CD14-positive monocyte (primary cell): ENCODE results near the gene SLC6A16. TPM values are rescaled to one million over a fixed set of nuclear protein-coding genes. Genes with fewer than 3 reads are reported as not detected.
"Not testable (repeated sequence)": the region's sequence is repeated elsewhere in the genome, so short reads cannot be mapped to it uniquely, and the experiment has no call there.

Experiments
- DNase-seq, 3 donors: peaks; one replicate each; pipeline ENCODE4 v3.0.0-alpha.2; 2011 to 2022
- H2AFZ ChIP-seq: 2 replicates; pipeline ENCODE4 v1.6.0; 2012; ENCODE audit warnings: mild to moderate bottlenecking, low read depth, low read length, inconsistent platforms; ENCODE audit not compliant: insufficient read depth, poor library complexity, severe bottlenecking
- H3K27ac ChIP-seq, 2 donors: 1 replicate in 1 of 2; 2 replicates in 1 of 2; pipeline ENCODE4 v1.5.1; 2012 to 2013; ENCODE audit warnings: low read length in 2 of 2, control low read depth in 1 of 2, inconsistent platforms in 1 of 2, low read depth in 1 of 2, mild to moderate bottlenecking in 1 of 2
- H3K27me3 ChIP-seq, 2 donors: one replicate each; pipeline versions ENCODE4 v1.6.0 to v1.6.1; 2011 to 2013; ENCODE audit warnings: low read length in 2 of 2; ENCODE audit not compliant: control insufficient read depth in 2 of 2, insufficient read depth in 2 of 2
- H3K36me3 ChIP-seq, 2 donors: replicated peaks in 1 of 2; 1 replicate in 1 of 2; 2 replicates in 1 of 2; pipeline versions ENCODE4 v1.5.1 to v1.6.1; 2012 to 2013; ENCODE audit warnings: low read length in 2 of 2, control low read depth in 1 of 2, inconsistent platforms in 1 of 2, mild to moderate bottlenecking in 1 of 2; ENCODE audit not compliant: insufficient read depth in 2 of 2, control insufficient read depth in 1 of 2
- H3K4me1 ChIP-seq, 2 donors: 1 replicate in 1 of 2; 2 replicates in 1 of 2; pipeline versions ENCODE4 v1.5.1 to v1.6.1; 2012 to 2013; ENCODE audit warnings: low read length in 2 of 2, control low read depth in 1 of 2, inconsistent platforms in 1 of 2, mild to moderate bottlenecking in 1 of 2, moderate library complexity in 1 of 2; ENCODE audit not compliant: insufficient read depth in 2 of 2, control insufficient read depth in 1 of 2
- H3K4me2 ChIP-seq: replicated peaks from 2 replicates; pipeline ENCODE3; 2012; ENCODE audit warnings: low read length, moderate library complexity, mild to moderate bottlenecking; ENCODE audit not compliant: poor library complexity, severe bottlenecking; ENCODE audit errors: extremely low read depth
- H3K4me3 ChIP-seq, 3 experiments: fragments of 200-600 bp in 1 of 3; sonication (generic) in 1 of 3; replicated peaks in 1 of 3; 1 replicate in 2 of 3; 2 replicates in 1 of 3; pipeline ENCODE4 v1.5.1; 2011 to 2013; ENCODE audit warnings: low read length in 3 of 3, mild to moderate bottlenecking in 3 of 3, control low read depth in 2 of 3, low read depth in 2 of 3, inconsistent platforms in 1 of 3, moderate library complexity in 1 of 3
- H3K79me2 ChIP-seq: 2 replicates; pipeline ENCODE4 v1.6.0; 2012; ENCODE audit warnings: mild to moderate bottlenecking, control low read depth, inconsistent platforms, low read length, moderate library complexity; ENCODE audit not compliant: insufficient read depth
- H3K9ac ChIP-seq: 2 replicates; pipeline ENCODE4 v1.6.0; 2017; ENCODE audit warnings: low read length, mild to moderate bottlenecking; ENCODE audit not compliant: insufficient read depth, poor library complexity, severe bottlenecking
- H3K9me3 ChIP-seq, 2 donors: replicated peaks in 1 of 2; 1 replicate in 1 of 2; 2 replicates in 1 of 2; pipeline versions ENCODE4 v1.5.1 to v1.6.1; 2012 to 2013; ENCODE audit warnings: low read length in 2 of 2, control low read depth in 1 of 2; ENCODE audit not compliant: control insufficient read depth in 1 of 2, insufficient read depth in 1 of 2
- H4K20me1 ChIP-seq: 2 replicates; pipeline ENCODE4 v1.6.0; 2012; ENCODE audit warnings: mild to moderate bottlenecking, low read length, control low read depth, moderate library complexity; ENCODE audit not compliant: insufficient read depth
- H3K27ac Mint-ChIP-seq, 7 donors: one replicate each; pipeline ENCODE4 v1.8.0; 2020; ENCODE audit warnings: mild to moderate bottlenecking in 7 of 7, mixed read lengths in 7 of 7, moderate library complexity in 6 of 7, inconsistent platforms in 2 of 7
- H3K27me3 Mint-ChIP-seq, 3 donors: one replicate each; pipeline ENCODE4 v1.8.0; 2021 to 2022; ENCODE audit warnings: low read depth in 3 of 3, mild to moderate bottlenecking in 3 of 3, mixed read lengths in 3 of 3, moderate library complexity in 3 of 3, inconsistent platforms in 1 of 3
- H3K36me3 Mint-ChIP-seq, 2 donors: one replicate each; pipeline ENCODE4 v1.8.0; 2020; ENCODE audit warnings: mixed read lengths in 2 of 2, inconsistent platforms in 1 of 2, mild to moderate bottlenecking in 1 of 2
- H3K4me1 Mint-ChIP-seq: one replicate; pipeline ENCODE4 v1.8.0; 2020; ENCODE audit warnings: mild to moderate bottlenecking, mixed read lengths
- H3K4me3 Mint-ChIP-seq, 2 donors: one replicate each; pipeline ENCODE4 v1.8.0; 2020; ENCODE audit warnings: mild to moderate bottlenecking in 2 of 2, mixed read lengths in 2 of 2, moderate library complexity in 1 of 2
- H3K9me3 Mint-ChIP-seq, 7 donors: one replicate each; pipeline ENCODE4 v1.8.0; 2020 to 2022; ENCODE audit warnings: mixed read lengths in 7 of 7, mild to moderate bottlenecking in 6 of 7, moderate library complexity in 6 of 7, inconsistent platforms in 2 of 7
- CTCF ChIP-seq: fragments of 200-600 bp; IDR thresholded peaks from one replicate; pipeline ENCODE4 v1.8.0; 2022; ENCODE audit warnings: antibody characterized with exemption, mild to moderate bottlenecking
- WGBS: methylation state at CpG from one replicate; pipeline ENCODE4 v1.1.5; 2013; ENCODE audit warnings: missing lambda C conversion rate; ENCODE audit not compliant: insufficient coverage; 5-methylcytosine and 5-hydroxymethylcytosine counted together
- intact Hi-C, 2 donors: fragments of 100-400 bp; cut with micrococcal nuclease; formaldehyde crosslinking; loops; one replicate each; pipeline versions ENCODE4 v1.15.0 to v1.15.1; 2023
- polyA plus RNA-seq, 3 donors: library from polyadenylated mRNA; depleted of rRNA in 1 of 3; unstranded in 2 of 3; stranded (reverse) in 1 of 3; fragments of 300-500 nt in 2 of 3; fragments of >200 nt in 1 of 3; fragmentation: Illumina TruSeq in 2 of 3; gene quantifications; 1 replicate in 2 of 3; 2 replicates in 1 of 3; pipeline ENCODE4 v1.2.3, GENCODE V29; 2012 to 2021

Gene SLC6A16
- polyA plus RNA-seq, 3 donors: 0.21 to 1.5 (median 0.55) TPM

GRCh38 chr19:49301866-49302252 lies 23.1 kb downstream of the SLC6A16 start:
- no peak for DNase-seq
- H3K4me3 Mint-ChIP-seq: no peak overlapping the region
- Histone ChIP-seq H3K36me3 (no peaks in the 10 kb centered on the region), H3K4me2 (no peak overlapping the region), H2AFZ (no peak overlapping the region), H3K27ac (no peak overlapping the region), H3K4me1 (peaks cover 3 to 4% of the 10 kb centered on the region in 2 donors), H3K79me2 (no peaks in the 10 kb centered on the region), H3K27me3 (peaks cover 0 to 6% of the 10 kb centered on the region in 2 donors), H3K9me3 (no peaks in the 10 kb centered on the region), H3K9ac (no peak overlapping the region), H4K20me1 (no peaks in the 10 kb centered on the region), H3K4me3 (no peak overlapping the region)
- peak overlapping the region in 3 of 7 donors; percentile 10 to 70 (median 63) for H3K27ac Mint-ChIP-seq
- H3K4me1 Mint-ChIP-seq: peaks cover 2% of the 10 kb centered on the region
- intact Hi-C loops: no loop called here
- H3K9me3 Mint-ChIP-seq: peaks cover 0 to 7% (median 2%) of the 10 kb centered on the region in 7 donors
- no peaks in the 10 kb centered on the region for H3K36me3 Mint-ChIP-seq
- peaks cover 12 to 18% (median 13%) of the 10 kb centered on the region in 3 donors for H3K27me3 Mint-ChIP-seq
- WGBS: 94% methylated on average over 5 of the region's 5 CpGs
- TF ChIP-seq CTCF: no peak

GRCh38 chr19:49301165-49301865 lies 23.7 kb downstream of the SLC6A16 start:
- Histone ChIP-seq H3K4me2 (peak overlapping the region; percentile 61), H4K20me1 (no peaks in the 10 kb centered on the region), H2AFZ (peak overlapping the region; percentile 72), H3K27me3 (peaks cover 0 to 6% of the 10 kb centered on the region in 2 donors), H3K4me3 (peak overlapping the region in 1 of 3 experiments; percentile 54), H3K4me1 (peaks cover 3 to 4% of the 10 kb centered on the region in 2 donors), H3K27ac (no peak overlapping the region), H3K9me3 (no peaks in the 10 kb centered on the region), H3K79me2 (no peaks in the 10 kb centered on the region), H3K9ac (no peak overlapping the region), H3K36me3 (no peaks in the 10 kb centered on the region)
- peak; percentile 98 for TF ChIP-seq CTCF
- DNase-seq: peak; percentile 77 to 83 (median 81)
- Mint-ChIP-seq H3K27me3 (peaks cover 13 to 20% (median 14%) of the 10 kb centered on the region in 3 donors), H3K9me3 (peaks cover 0 to 7% (median 2%) of the 10 kb centered on the region in 7 donors), H3K4me3 (peak overlapping the region in 1 of 2 donors; percentile 76), H3K36me3 (no peaks in the 10 kb centered on the region), H3K27ac (peak overlapping the region in 1 of 7 donors; percentile 70), H3K4me1 (peaks cover 2% of the 10 kb centered on the region)
- WGBS: 21% methylated on average over 7 of the region's 8 CpGs
- intact Hi-C loops: no loop called here

GRCh38 chr19:49298653-49299052 lies 26.3 kb downstream of the SLC6A16 start:
- H3K27ac Mint-ChIP-seq, H3K9me3 Mint-ChIP-seq, H3K27ac ChIP-seq, H3K79me2 ChIP-seq, H3K4me3 ChIP-seq, DNase-seq, H3K4me2 ChIP-seq, H4K20me1 ChIP-seq, intact Hi-C loops, H3K36me3 ChIP-seq, H3K9ac ChIP-seq, H2AFZ ChIP-seq, H3K9me3 ChIP-seq, H3K27me3 ChIP-seq, H3K36me3 Mint-ChIP-seq, H3K4me3 Mint-ChIP-seq, H3K4me1 ChIP-seq, H3K4me1 Mint-ChIP-seq: not testable (repeated sequence)
- WGBS: 100% methylated on average over 1 of the region's 3 CpGs
- H3K27me3 Mint-ChIP-seq: peaks cover 13 to 18% (median 14%) of the 10 kb centered on the region in 3 donors
